SU-DHL-6 (cell line): ENCODE measurements around the gene HAL.

Source experiments
- H2AFZ ChIP-seq: fragments of 200-600 bp; sonication (generic); 2 replicates; pipeline ENCODE4 v1.6.1; 2014; ENCODE audit warnings: low read depth, mild to moderate bottlenecking, moderate library complexity, mixed read lengths, antibody characterized with exemption, low read length; ENCODE audit not compliant: severe bottlenecking
- H3F3A ChIP-seq: fragments of 200-600 bp; shearing (Covaris generic); 2 replicates; pipeline ENCODE4 v1.6.0; 2016; ENCODE audit warnings: antibody characterized with exemption, mild to moderate bottlenecking; ENCODE audit not compliant: insufficient read depth
- H3K27ac ChIP-seq: fragments of 200-600 bp; sonication (generic); 2 replicates; pipeline ENCODE4 v1.5.1; 2016; ENCODE audit warnings: low read depth, mild to moderate bottlenecking, low read length, moderate library complexity, mixed read lengths
- H3K27me3 ChIP-seq: fragments of 200-600 bp; sonication (generic), shearing (Covaris generic); 2 replicates; pipeline ENCODE4 v1.6.0; 2014; ENCODE audit warnings: mild to moderate bottlenecking, low read length
- H3K36me3 ChIP-seq: fragments of 200-600 bp; sonication (generic); 2 replicates; pipeline ENCODE4 v1.6.1; 2014; ENCODE audit warnings: mild to moderate bottlenecking, low read length, mixed read lengths
- H3K4me2 ChIP-seq: fragments of 300-600, 200-600 bp; shearing (Covaris generic), sonication (generic); 2 replicates; pipeline ENCODE4 v1.6.0; 2014; ENCODE audit warnings: low read length, low read depth, mild to moderate bottlenecking; ENCODE audit not compliant: poor library complexity, severe bottlenecking
- H3K4me3 ChIP-seq: fragments of 200-600 bp; sonication (generic); 2 replicates; pipeline ENCODE4 v1.5.1; 2014; ENCODE audit warnings: antibody characterized with exemption, low read length, mild to moderate bottlenecking, mixed read lengths; ENCODE audit not compliant: insufficient read depth, poor library complexity, severe bottlenecking
- H3K79me2 ChIP-seq: fragments of 200-600 bp; sonication (generic); 2 replicates; pipeline ENCODE4 v1.6.1; 2014; ENCODE audit warnings: mild to moderate bottlenecking, low read length, moderate library complexity; ENCODE audit not compliant: insufficient read depth
- H3K9ac ChIP-seq: fragments of 200-600 bp; sonication (generic); 2 replicates; pipeline ENCODE4 v1.7.0; 2014; ENCODE audit warnings: mild to moderate bottlenecking, low read length
- H3K9me2 ChIP-seq: fragments of 200-600 bp; sonication (generic); replicated peaks from 2 replicates; pipeline ENCODE4 v1.6.1; 2014; ENCODE audit warnings: low read length; ENCODE audit not compliant: insufficient read depth
- H3K9me3 ChIP-seq: fragments of 200-600 bp; sonication (generic); 2 replicates; pipeline ENCODE4 v1.6.1; 2014; ENCODE audit warnings: low read length, mixed read lengths; ENCODE audit not compliant: insufficient read depth
- H4K20me1 ChIP-seq: fragments of 200-600 bp; sonication (generic); 2 replicates; pipeline ENCODE4 v1.6.1; 2014; ENCODE audit warnings: low read depth, mild to moderate bottlenecking, antibody characterized with exemption, low read length, moderate library complexity, mixed read lengths
- CTCF ChIP-seq: fragments of 200-600 bp; sonication (generic); IDR thresholded peaks from one replicate; pipeline ENCODE4 v1.5.1; 2017; ENCODE audit warnings: antibody characterized with exemption, mild to moderate bottlenecking, low read length, moderate library complexity; ENCODE audit not compliant: insufficient read depth, poor library complexity, severe bottlenecking
- EZH2phosphoT487 ChIP-seq: fragments of 200-600 bp; sonication (generic), shearing (Covaris generic); conservative IDR thresholded peaks from 2 replicates; pipeline ENCODE4 v1.6.1; 2018; ENCODE audit warnings: mild to moderate bottlenecking, antibody characterized with exemption, low read length, moderate library complexity, mixed read lengths

The HAL gene

GRCh38 chr12:95995238-95996031, 709 bp downstream of the HAL start:
- H3K9me3 ChIP-seq = no peaks in the 10 kb centered on the region

GRCh38 chr12:95994476-95994875, 1.7 kb downstream of the HAL start:
- H3K36me3 ChIP-seq = no peaks in the 10 kb centered on the region
- TF ChIP-seq EZH2phosphoT487 = no peak
- no peak for TF ChIP-seq CTCF

More at GRCh38 chr12:95995238-95996031, 709 bp downstream of the HAL start:
- TF ChIP-seq CTCF (no peak), EZH2phosphoT487 (no peak)
- Histone ChIP-seq H3K4me2 (no peak overlapping the region), H3K27me3 (no peaks in the 10 kb centered on the region), H3K27ac (no peak overlapping the region), H3F3A (no peaks in the 10 kb centered on the region), H3K79me2 (no peaks in the 10 kb centered on the region), H4K20me1 (no peaks in the 10 kb centered on the region), H3K9ac (no peak overlapping the region), H2AFZ (no peak overlapping the region), H3K9me2 (no peaks in the 10 kb centered on the region), H3K4me3 (no peak overlapping the region), H3K36me3 (no peaks in the 10 kb centered on the region)

GRCh38 chr12:95993907-95994306, 2.2 kb downstream of the HAL start:
- TF ChIP-seq EZH2phosphoT487 (no peak), CTCF (no peak)
- H3K27ac ChIP-seq = no peak overlapping the region
- no peak overlapping the region for H2AFZ ChIP-seq
- H4K20me1 ChIP-seq = no peaks in the 10 kb centered on the region
- no peaks in the 10 kb centered on the region for H3K9me3 ChIP-seq
- H3K9me2 ChIP-seq = no peaks in the 10 kb centered on the region
- H3K79me2 ChIP-seq = no peaks in the 10 kb centered on the region
- no peaks in the 10 kb centered on the region for H3K36me3 ChIP-seq
- H3K9ac ChIP-seq = no peak overlapping the region
- no peaks in the 10 kb centered on the region for H3F3A ChIP-seq
- no peak overlapping the region for H3K4me2 ChIP-seq
- H3K27me3 ChIP-seq = no peaks in the 10 kb centered on the region
- H3K4me3 ChIP-seq = no peak overlapping the region

More at GRCh38 chr12:95994476-95994875, 1.7 kb downstream of the HAL start:
- Histone ChIP-seq H3K9me3 (no peaks in the 10 kb centered on the region), H3K9me2 (no peaks in the 10 kb centered on the region), H4K20me1 (no peaks in the 10 kb centered on the region), H3K79me2 (no peaks in the 10 kb centered on the region), H3K4me3 (no peak overlapping the region), H2AFZ (no peak overlapping the region), H3K9ac (no peak overlapping the region), H3K27me3 (no peaks in the 10 kb centered on the region), H3K27ac (no peak overlapping the region), H3K4me2 (no peak overlapping the region), H3F3A (no peaks in the 10 kb centered on the region)
